ENCODE measurements around the gene DCC.

DNA sequence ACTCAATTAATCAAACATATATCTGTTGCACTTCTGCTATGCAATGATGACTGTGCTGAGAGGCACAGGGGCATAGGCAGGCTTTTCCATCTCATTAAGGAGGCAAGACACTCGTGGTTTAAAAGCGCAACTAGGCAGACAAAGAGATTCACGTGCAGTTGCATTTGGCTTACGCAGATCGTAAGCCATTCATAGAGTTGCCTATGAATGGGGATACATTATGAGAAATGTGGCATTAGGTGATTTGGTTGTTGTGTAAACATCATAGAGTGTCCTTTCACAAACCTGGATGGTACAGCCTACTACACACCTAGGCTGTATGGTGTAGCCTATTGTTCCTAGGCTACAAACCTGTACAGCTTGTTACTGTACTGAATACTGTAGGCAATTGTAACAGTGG lies 284.7 kb downstream of the DCC start:
- TF ChIP-seq SP1 (IDR thresholded peaks at IDR 0.05), result no peak
- no peak for TF ChIP-seq ZNF384 (IDR thresholded peaks at IDR 0.05)
- TF ChIP-seq L3MBTL2 (conservative IDR thresholded peaks at IDR 0.05), result no peak
- no peak for TF ChIP-seq ARNT (IDR thresholded peaks at IDR 0.05)
- no peak for TF ChIP-seq HDGF (IDR thresholded peaks at IDR 0.05; ENCODE audit: borderline replicate concordance)
- TF ChIP-seq, protein P1, sequence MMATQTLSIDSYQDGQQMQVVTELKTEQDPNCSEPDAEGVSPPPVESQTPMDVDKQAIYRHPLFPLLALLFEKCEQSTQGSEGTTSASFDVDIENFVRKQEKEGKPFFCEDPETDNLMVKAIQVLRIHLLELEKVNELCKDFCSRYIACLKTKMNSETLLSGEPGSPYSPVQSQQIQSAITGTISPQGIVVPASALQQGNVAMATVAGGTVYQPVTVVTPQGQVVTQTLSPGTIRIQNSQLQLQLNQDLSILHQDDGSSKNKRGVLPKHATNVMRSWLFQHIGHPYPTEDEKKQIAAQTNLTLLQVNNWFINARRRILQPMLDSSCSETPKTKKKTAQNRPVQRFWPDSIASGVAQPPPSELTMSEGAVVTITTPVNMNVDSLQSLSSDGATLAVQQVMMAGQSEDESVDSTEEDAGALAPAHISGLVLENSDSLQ (IDR thresholded peaks at IDR 0.05), result no peak
- no peak for TF ChIP-seq BHLHE40 (IDR thresholded peaks at IDR 0.05; ENCODE audit: borderline replicate concordance)
- TF ChIP-seq FOXA1 (IDR thresholded peaks at IDR 0.05), result no peak

All from HEK293T (cell line).